PC-3 (cell line): ENCODE measurements around the gene GHRHR. TPM values are rescaled to one million over a fixed set of nuclear protein-coding genes. Genes with fewer than 3 reads are reported as not detected.

Experiments
- ATAC-seq: fragments of 200-7000 bp; cut with Tn5 transposase; 2 replicates; pipeline ENCODE4 v1.9.1; 2020; ENCODE audit warnings: mild to moderate bottlenecking, moderate library complexity
- BruUV-seq: library from RNA; stranded (reverse); fragments of 400-500 nt; replicated peaks from 2 replicates; lab custom pipeline; 2021; lab: Mats Ljungman, UMichigan
- CTCF ChIA-PET: fragments of 300-600 bp; sonication (Branson Sonifier 250); formaldehyde crosslinking; loops from one replicate; lab custom pipeline; 2022; ENCODE audit warnings: antibody characterized with exemption; lab: Charles Lee
- POLR2A ChIA-PET: fragments of 300-600 bp; sonication (Branson Sonifier 250); formaldehyde crosslinking; loops from one replicate; lab custom pipeline; 2022; ENCODE audit warnings: antibody characterized with exemption; ENCODE audit not compliant: unreplicated experiment; lab: Charles Lee
- DNase-seq: peaks from one replicate; pipeline ENCODE4 v3.0.0-alpha.2; 2015
- H2AFZ ChIP-seq: fragments of 300-600 bp; sonication (generic); 2 replicates; pipeline ENCODE4 v1.6.0; 2016; ENCODE audit warnings: antibody characterized with exemption, low read length
- H3F3A ChIP-seq: fragments of 300-600 bp; sonication (generic); one replicate; pipeline ENCODE4 v1.6.0; 2017; ENCODE audit warnings: antibody characterized with exemption, low read length, control low read depth, mild to moderate bottlenecking; ENCODE audit not compliant: unreplicated experiment
- H3K27ac ChIP-seq: fragments of 300-600 bp; sonication (generic); 2 replicates; pipeline ENCODE4 v1.5.1; 2016; ENCODE audit warnings: mild to moderate bottlenecking, low read length
- H3K27me3 ChIP-seq: fragments of 300-600 bp; sonication (generic); 2 replicates; pipeline ENCODE4 v1.6.1; 2016; ENCODE audit warnings: low read length, mixed read lengths
- H3K36me3 ChIP-seq: fragments of 300-600 bp; sonication (generic); 2 replicates; pipeline ENCODE4 v1.6.1; 2016; ENCODE audit warnings: low read depth, mixed run types, low read length, mixed read lengths
- H3K4me1 ChIP-seq: fragments of 300-600 bp; sonication (generic); 2 replicates; pipeline ENCODE4 v1.5.1; 2016; ENCODE audit warnings: low read length; ENCODE audit not compliant: insufficient read depth
- H3K4me2 ChIP-seq: fragments of 300-600 bp; sonication (generic); 2 replicates; pipeline ENCODE4 v1.6.0; 2016; ENCODE audit warnings: low read length
- H3K4me3 ChIP-seq: fragments of 300-600 bp; sonication (generic); 2 replicates; pipeline ENCODE4 v1.5.1; 2016; ENCODE audit warnings: mild to moderate bottlenecking, low read length, mixed read lengths
- H3K79me2 ChIP-seq: fragments of 300-600 bp; sonication (generic); 2 replicates; pipeline ENCODE4 v1.6.1; 2017; ENCODE audit warnings: low read length, mixed read lengths
- H3K9ac ChIP-seq: fragments of 300-600 bp; sonication (generic); 2 replicates; pipeline ENCODE4 v1.6.0; 2016; ENCODE audit warnings: mild to moderate bottlenecking, low read length
- H3K9me2 ChIP-seq: fragments of 300-600 bp; sonication (generic); replicated peaks from 2 replicates; pipeline ENCODE4 v1.6.1; 2016; ENCODE audit warnings: mixed run types, low read length, mixed read lengths
- H3K9me3 ChIP-seq: fragments of 300-600 bp; sonication (generic); 2 replicates; pipeline ENCODE4 v1.6.1; 2016; ENCODE audit warnings: low read length, mixed read lengths
- H4K20me1 ChIP-seq: fragments of 300-600 bp; sonication (generic); 2 replicates; pipeline ENCODE4 v1.6.1; 2016; ENCODE audit warnings: low read length, mixed read lengths
- EZH2 ChIP-seq: fragments of 300-600 bp; sonication (generic); IDR thresholded peaks from one replicate; pipeline ENCODE4 v1.6.1; 2017; ENCODE audit warnings: antibody characterized with exemption, mild to moderate bottlenecking, low read length; ENCODE audit not compliant: unreplicated experiment
- EZH2phosphoT487 ChIP-seq: fragments of 300-600 bp; sonication (generic); IDR thresholded peaks from 2 replicates; pipeline ENCODE4 v1.6.1; 2018; ENCODE audit warnings: mild to moderate bottlenecking, antibody characterized with exemption, low read length, borderline replicate concordance
- intact Hi-C: fragments of 100-400 bp; cut with micrococcal nuclease; formaldehyde crosslinking; loops from 2 replicates; pipeline ENCODE4 v1.9.0; 2023
- total RNA-seq: library from RNA; depleted of rRNA; stranded (reverse); fragments of >200 nt; gene quantifications from 2 replicates; pipeline ENCODE4 v1.2.3, GENCODE V29; 2014
- TF ChIP-seq, protein P1 (sequence below): fragments of 300-600 bp; sonication (generic); conservative IDR thresholded peaks from 2 replicates; pipeline ENCODE4 v1.5.1; 2017; ENCODE audit warnings: antibody characterized with exemption, low read depth, mild to moderate bottlenecking, low read length

The GHRHR gene
- total RNA-seq, 1 experiment from 2014 or later = not detected

- H2AFZ ChIP-seq = no peak overlapping the region
- H3K9me2 ChIP-seq = no peaks in the 10 kb centered on the region
- BruUV-seq = no TSS peak
- H3K27ac ChIP-seq = no peak overlapping the region
- H4K20me1 ChIP-seq = no peaks in the 10 kb centered on the region
- ATAC-seq = peak; percentile 67
- intact Hi-C loops = loop anchor here (5.0 kb wide), 1 partner anchor 227 kb away; no protein-coding TSS in a partner anchor
- H3F3A ChIP-seq = no peaks in the 10 kb centered on the region
- H3K9ac ChIP-seq = no peak overlapping the region
- ChIA-PET POLR2A (no interaction called here), CTCF (interaction anchor here (0.6 kb wide), 1 partner anchor 9 kb away, joined by 5 read pairs; no protein-coding TSS in a partner anchor)
- DNase-seq = peak; percentile 69
- TF ChIP-seq, protein P1, sequence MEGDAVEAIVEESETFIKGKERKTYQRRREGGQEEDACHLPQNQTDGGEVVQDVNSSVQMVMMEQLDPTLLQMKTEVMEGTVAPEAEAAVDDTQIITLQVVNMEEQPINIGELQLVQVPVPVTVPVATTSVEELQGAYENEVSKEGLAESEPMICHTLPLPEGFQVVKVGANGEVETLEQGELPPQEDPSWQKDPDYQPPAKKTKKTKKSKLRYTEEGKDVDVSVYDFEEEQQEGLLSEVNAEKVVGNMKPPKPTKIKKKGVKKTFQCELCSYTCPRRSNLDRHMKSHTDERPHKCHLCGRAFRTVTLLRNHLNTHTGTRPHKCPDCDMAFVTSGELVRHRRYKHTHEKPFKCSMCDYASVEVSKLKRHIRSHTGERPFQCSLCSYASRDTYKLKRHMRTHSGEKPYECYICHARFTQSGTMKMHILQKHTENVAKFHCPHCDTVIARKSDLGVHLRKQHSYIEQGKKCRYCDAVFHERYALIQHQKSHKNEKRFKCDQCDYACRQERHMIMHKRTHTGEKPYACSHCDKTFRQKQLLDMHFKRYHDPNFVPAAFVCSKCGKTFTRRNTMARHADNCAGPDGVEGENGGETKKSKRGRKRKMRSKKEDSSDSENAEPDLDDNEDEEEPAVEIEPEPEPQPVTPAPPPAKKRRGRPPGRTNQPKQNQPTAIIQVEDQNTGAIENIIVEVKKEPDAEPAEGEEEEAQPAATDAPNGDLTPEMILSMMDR = peak; percentile 82
- no peak for TF ChIP-seq EZH2phosphoT487
- TF ChIP-seq EZH2 = no peak
- no peak overlapping the region for H3K4me3 ChIP-seq
- no peaks in the 10 kb centered on the region for H3K36me3 ChIP-seq
- no peaks in the 10 kb centered on the region for H3K79me2 ChIP-seq
- H3K4me1 ChIP-seq = peaks cover 8% of the 10 kb centered on the region; the same call in 1 of the 2 replicates
- no peak overlapping the region for H3K4me2 ChIP-seq
- no peaks in the 10 kb centered on the region for H3K9me3 ChIP-seq
- H3K27me3 ChIP-seq = peaks cover 14% of the 10 kb centered on the region; the same call in 1 of the 2 replicates
Measured at GRCh38 chr7:30974605-30975255, 11.0 kb downstream of the GHRHR start.

- Histone ChIP-seq H3K4me2 (no peak overlapping the region), H3K27me3 (peaks cover 17% of the 10 kb centered on the region), H3K27ac (no peak overlapping the region), H3K36me3 (no peaks in the 10 kb centered on the region), H3F3A (no peaks in the 10 kb centered on the region), H3K4me3 (no peak overlapping the region), H3K9me2 (no peaks in the 10 kb centered on the region), H3K4me1 (peaks cover 8% of the 10 kb centered on the region; the same call in 1 of the 2 replicates), H3K79me2 (no peaks in the 10 kb centered on the region), H4K20me1 (no peaks in the 10 kb centered on the region), H3K9me3 (no peaks in the 10 kb centered on the region), H3K9ac (no peak overlapping the region), H2AFZ (no peak overlapping the region)
- ATAC-seq (no peak), DNase-seq (no peak)
- POLR2A ChIA-PET = no interaction called here
- no TSS peak for BruUV-seq
- TF ChIP-seq EZH2 (no peak), EZH2phosphoT487 (no peak)
- TF ChIP-seq, protein P1 = no peak
- intact Hi-C loops = loop anchor here (5.0 kb wide), 1 partner anchor 228 kb away; no protein-coding TSS in a partner anchor
- CTCF ChIA-PET = no interaction called here
Measured at GRCh38 chr7:30975256-30975899, 11.6 kb downstream of the GHRHR start.
